NAMALWA (cell line): ENCODE data around the gene PLEKHA5.
"Not testable (repeated sequence)": the region's sequence is repeated elsewhere in the genome, so short reads cannot be mapped to it uniquely, and the experiment has no call there.

Experiments
- DNase-seq: peaks from one replicate; pipeline ENCODE4 v3.0.0-alpha.2; 2015; ENCODE audit warnings: low spot score

Gene PLEKHA5

DNA sequence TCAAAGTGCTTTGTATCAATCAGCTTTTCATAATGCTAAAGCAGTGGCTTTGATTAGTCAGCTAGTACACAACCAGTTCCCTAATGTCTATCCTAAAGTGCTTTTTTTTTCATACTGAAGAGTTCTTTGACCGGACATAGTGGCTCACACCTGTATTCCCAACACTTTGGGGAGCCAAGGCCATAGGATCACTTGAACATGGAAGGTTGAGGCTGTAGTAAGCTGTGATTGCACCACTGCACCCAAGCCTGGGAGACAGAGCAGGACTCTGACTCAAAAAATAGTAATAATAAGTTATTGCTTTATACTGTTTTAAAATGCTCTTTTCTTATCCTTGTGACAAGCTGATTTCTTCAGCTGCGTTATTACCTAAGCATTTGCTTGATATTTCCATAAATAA is 155.1 kb downstream of the PLEKHA5 start:
- DNase-seq, result no peak

DNA sequence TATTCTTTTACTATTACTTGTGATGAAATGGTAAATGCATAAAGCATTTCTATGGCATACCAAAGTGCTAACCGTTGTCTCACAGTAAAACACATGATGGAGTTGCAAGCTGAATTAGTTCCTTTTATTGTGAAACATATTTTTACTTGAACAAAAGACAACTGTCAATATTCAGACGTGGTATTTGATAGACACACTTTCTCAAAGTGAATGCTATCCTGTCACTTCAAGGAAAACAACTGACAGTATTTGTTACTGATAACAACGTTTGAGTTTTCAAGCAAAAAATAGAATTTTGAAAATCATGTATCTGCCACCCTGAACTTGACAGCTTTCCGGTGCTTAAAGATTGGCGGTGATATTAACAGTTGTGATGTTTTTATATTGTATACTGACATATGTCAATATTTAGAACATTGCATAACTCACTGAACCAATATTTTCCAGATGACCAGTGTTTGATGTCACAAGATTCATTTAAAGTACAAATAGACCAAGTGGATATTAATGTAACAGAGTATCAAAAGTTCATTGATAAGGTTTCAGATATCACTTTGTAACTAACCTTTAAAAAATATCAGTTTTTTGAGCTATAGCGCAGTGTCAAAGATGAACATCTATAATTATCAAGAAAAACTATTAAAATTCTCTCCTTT is 156.4 kb downstream of the PLEKHA5 start:
- DNase-seq, result no peak

DNA sequence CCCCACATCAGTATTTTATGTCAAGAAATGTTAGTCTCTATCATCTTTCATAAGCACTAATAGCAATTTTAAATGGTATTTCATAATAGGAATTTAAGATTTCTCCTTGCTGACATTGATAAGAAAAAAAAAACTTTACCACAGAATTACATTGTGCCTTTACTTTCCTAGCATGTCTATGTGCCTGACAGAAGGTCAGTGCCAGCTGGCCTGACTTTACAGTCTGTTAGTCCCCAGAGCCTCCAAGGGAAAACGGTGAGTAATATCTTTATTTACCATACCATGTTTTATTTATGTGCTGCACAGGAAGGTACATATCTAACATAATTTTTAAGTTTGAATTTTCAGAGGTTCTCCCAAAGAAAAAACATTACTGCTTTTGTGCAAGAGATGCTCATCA is 157.8 kb downstream of the PLEKHA5 start:
- no peak for DNase-seq

DNA sequence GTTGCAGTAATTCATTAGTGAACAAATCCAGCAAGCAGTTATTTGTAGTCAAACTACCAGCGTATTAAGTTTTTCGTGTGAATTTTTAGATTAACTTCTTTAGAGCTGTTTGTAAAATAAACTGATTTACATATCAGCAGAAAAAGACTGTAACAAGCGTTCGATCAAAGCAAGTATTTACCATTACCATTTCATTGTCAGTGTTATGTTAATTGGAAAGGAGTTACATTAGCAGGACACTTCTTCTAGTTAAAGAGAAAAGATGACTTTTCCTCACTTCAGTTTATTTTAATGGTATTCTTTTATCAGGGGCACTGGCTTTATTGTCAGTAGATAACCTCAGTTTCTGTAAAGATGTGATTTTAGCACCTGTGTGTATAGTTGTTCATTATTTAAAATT is 158.6 kb downstream of the PLEKHA5 start:
- no peak for DNase-seq

DNA sequence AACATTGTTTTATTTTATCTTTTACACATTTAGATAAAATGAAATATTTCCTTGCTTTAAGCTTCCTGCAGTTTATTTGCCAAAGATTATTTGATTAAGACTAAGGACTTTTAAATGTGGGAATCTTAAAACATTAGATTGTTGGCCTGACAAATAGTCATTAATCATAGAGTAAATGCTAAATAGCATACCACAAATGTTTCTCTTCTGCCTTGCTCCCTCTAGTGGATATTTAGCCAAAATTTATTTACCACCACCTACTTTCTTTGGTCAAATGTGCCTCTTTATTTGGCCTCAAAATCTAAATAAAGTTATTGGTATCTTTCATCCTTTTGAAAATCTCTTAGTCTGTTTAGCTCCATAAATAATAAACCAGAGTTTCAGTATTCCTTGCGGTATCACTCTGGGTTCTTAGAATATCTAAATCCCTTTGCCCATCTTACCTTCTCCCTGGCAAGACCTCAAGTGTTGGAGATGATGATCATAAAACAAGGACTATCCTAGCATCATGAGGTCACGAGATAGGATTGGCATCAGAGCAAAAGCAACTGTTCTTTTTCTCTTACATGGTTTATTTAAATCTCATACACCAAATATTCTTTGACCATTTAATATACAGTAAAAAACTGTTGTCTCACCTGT is 159.2 kb downstream of the PLEKHA5 start:
- peak; percentile 65 for DNase-seq

DNA sequence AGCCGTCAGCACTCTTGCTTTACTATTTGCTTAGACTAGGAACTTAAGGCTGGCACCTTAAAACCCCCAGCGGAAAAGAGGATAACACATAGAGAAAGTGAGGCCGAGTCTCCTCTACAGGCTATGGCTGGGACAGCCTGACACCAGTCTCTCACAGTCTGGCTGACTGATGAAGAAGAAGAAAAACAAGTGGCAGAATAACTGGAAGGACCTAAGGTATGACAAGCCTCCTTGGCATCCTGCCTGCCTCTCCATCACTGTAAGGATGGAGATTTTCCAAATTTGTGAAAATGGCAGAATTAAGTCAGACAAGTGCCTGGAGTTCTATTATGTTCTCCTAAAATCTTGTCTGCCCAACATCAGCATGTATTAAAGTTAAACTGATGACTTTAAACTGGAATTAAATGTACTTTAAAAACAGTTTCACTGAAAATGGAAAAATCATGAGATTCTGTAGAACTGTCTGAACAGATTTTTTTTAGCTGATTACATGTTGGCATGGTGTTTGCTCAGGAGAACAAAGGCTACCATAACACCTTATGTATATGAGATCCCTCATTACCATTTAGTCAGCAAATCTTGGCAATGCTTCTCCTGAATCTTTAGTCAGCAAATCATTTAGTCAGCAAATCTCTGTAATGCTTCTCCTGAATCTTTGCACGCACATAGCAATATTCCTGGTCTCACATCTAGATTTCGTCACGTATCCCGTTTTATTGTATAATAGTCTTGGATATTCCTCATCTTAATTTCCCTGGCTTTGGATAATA is 169.5 kb downstream of the PLEKHA5 start:
- no peak for DNase-seq

DNA sequence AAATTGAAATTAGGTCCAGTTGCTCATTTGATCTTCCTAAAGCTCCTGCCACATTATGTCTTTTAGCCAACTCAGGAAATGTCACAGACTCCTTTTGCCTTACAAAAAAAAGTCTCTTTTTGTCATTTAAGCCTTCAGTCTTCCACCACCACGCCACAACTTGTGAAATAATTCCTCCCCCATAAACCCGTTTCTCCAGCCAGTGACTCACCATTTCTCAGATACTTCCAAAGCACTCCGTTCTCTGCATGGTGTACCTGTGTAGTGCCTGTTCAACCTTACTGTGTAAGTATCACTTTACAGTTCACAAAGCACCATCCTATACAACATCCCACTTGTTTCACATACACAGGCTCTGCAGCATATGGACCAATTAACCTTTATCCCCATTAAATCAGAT is 170.2 kb downstream of the PLEKHA5 start:
- DNase-seq, result no peak

DNA sequence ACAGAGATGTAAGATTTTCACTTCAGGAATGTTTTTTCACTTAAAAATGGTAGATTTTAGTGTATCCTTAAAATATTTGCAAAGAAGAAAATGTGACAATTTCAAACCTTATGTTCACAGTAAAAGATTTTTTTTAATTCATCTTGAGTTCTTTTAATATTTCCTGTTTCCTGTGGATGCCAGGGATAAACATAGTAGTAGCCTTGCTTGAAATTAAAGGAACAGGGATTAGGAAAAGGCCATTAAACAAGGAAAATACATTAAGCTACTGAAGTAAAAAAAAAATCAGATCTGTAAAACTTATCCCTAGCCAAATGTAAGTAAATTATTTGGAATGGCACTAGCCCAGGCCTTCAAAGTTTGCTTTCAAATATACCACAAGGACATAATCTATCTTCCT is 171.7 kb downstream of the PLEKHA5 start:
- no peak for DNase-seq

DNA sequence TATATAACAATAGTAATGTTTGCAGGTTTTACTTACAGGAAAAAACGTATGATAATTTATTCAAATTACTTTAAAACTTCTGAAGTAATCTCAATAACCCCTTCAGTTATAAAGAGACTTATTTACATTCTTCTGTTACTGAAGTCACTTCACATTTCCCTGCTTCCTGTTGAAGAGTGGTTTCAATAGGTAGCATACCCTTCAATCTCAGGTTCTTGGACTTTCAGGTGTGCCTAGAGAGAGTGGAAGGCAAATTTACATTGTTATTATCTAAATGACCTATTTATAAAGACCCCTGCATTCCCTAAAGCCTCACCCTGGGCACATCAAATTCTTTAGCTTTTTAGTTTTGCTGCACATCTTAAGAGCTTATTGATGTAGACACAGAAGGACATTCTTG is 172.2 kb downstream of the PLEKHA5 start:
- no peak for DNase-seq

DNA sequence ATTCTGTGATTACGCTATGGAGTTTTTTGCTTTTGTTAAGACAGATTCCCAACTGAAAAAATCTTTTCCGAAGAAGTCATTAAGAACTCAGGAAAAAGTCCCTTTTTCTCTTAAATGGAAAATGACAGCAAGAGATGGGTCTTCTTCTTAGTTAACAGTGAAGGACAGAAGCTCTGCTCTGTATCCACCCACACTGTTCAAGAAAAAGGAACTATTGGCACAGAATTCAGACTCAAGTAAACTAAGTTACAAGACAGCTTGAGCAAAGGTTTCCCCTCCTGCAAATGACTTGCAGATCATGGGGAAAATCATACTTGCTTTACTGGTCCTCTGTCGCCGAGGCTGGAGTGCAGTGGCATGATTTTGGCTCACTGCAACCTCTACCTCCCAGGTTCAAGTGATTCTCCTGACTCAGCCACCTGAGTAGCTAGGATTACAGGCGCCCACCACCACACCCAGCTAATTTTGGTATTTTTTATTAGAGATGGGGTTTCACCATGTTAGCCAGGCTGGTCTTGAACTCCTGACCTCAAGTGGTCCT is 172.6 kb downstream of the PLEKHA5 start:
- no peak for DNase-seq

DNA sequence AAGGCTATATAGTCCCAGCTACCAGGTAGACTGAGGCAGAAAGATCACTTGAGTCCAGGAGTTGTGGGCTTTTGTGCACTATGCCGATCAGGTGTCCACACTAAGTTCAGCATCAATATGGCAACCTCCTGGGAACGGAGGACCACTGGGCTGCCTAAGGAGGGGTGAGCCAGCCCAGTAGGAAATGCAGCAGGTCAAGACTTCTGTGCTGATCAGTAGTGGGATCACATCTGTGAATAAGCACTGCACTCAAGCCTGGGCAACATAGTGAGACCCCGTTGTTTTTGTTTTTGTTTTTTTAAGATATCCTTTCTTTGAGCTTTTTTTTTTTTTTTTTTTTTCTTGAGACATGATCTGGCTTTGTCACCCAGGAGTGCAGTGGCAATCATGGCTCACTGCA is 174.0 kb downstream of the PLEKHA5 start:
- DNase-seq, result no peak

DNA sequence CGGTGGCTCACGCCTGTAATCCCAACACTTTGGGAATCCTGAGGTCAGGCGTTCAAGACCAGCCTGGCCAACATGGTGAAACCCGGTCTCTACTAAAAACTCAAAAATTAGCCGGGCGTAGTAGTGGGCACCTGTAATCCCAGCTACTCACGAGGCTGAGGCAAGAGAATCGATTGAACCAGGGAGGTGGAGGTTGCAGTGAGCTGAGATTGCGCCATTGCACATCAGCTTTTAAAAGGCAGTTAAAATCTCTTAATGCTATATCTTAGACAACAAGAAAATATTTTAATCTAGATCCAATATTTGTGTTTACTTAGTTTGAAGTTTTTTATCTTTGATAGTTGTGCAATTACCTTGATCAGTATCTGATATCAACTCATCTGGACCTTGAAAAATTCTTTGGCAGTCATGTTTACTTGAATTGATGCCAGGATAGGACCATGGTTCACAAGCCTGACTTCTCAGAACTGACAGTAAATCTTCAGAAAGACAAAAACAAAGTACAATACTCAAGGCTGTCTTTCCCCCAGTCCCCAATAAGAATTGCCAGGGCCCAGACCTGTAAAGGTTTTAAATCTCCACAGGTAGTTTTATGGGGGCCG is 174.7 kb downstream of the PLEKHA5 start:
- DNase-seq, result no peak

DNA sequence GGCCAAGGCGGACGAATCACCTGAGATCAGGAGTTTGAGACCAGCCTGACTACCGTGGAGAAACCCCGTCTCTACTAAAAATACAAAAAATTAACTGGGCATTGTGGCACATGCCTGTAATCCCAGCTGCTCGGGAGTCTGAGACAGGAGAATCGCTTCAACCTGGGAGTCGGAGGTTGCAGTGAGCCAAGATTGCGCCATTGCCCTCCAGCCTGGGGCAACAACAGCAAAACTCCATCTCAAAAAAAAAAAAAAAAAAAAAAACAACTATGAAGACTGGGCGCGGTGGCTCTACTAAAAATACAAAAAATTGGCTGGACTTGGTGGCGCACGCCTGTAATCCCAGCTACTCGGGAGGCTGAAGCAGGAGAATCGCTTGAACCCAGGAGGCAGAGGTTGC is 176.1 kb downstream of the PLEKHA5 start:
- DNase-seq, result not testable (repeated sequence)

DNA sequence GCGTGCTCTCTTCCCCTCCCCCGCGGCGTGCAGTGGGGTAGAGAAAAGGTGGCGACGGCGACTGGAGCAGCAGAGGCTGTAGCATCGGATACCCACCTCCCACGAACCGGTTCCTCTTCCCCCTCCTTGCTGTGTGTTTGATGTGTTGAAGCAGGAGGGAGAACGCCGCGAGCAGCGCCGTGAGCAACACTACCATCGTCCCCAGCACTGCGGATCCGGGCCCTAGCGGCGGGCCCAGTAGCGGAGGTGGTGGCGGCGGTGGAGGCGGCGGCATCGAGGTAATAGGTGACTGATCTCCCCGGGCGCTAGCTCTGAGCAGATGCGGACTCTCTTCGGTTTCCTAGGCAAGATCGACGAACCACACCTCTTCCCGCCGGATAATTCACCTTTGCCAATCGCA is 176.8 kb downstream of the PLEKHA5 start:
- DNase-seq, result no peak

DNA sequence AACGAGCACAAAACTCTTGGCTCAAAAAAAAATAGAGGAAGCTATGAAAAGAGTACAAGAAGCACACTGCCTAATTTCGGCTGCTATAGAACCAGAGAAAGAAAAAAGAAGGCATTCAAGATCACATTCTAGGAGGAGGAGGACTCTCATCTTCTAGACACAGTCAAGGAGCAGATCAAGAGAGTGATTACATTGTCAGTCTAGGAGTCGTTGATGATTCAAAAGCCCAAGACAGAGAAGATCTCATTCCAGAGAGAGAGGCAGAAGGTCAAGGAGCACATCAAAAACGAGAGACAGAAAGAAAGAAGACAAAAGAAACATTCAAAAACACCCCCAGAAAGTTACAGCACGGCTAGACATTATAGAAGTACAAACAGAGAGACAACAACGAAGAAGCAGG is 177.9 kb downstream of the PLEKHA5 start:
- DNase-seq, result no peak

DNA sequence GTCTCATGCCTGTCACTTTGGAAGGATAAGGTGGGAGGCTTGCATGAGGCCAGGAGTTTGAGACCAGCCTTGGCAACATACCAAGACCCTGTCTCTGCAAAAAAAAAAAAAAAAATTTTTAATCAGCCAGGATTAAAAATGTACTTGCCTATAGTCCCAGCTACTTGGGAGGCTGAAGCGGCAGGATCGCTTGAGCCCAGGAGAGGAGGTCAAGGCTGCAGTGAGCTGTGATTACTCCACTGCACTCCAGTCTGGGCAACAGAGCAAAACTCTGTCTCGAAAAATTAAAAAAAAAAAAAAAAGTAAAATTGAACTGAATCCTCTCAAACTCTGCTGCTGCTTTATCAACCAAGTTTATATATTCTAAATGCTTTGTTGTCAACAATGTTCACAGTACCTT is 181.6 kb downstream of the PLEKHA5 start:
- no peak for DNase-seq

DNA sequence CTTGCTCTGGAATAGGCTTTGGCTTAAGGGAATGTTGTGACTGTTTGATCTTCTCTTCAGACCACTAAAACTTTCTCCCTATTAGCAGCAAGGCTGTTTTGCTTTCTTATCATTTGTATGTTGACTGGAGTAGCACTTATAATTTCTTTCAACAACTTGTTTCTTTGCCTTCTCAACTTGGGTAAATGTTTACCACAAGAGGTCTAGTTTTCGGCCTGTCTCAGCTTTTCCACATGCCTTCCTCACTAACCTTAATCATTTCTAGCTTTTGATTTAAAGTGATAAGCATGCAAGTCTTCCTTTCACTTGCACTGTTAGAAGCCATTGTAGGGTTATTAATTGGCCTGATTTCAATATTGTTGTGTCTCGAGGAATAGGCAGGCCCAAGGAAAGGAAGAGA is 183.1 kb downstream of the PLEKHA5 start:
- no peak for DNase-seq

DNA sequence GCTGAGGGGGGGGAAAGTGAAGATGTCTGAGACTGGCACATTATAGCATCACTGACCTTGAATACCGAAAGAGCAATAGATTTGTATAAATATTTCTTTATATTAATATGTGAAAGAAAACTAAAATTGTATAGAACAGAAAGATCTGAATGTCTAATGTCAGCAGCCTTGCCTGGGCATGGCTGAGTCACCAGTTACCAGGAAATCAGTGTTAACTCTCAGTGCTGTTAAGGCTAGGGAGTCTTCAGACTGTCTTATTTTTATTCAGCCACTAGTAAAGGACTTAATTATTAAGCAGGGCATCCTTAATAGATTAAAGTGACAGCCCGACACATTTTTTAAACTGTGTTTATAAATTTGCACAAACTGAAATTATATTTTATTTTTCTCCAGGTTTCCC is 186.9 kb downstream of the PLEKHA5 start:
- no peak for DNase-seq

DNA sequence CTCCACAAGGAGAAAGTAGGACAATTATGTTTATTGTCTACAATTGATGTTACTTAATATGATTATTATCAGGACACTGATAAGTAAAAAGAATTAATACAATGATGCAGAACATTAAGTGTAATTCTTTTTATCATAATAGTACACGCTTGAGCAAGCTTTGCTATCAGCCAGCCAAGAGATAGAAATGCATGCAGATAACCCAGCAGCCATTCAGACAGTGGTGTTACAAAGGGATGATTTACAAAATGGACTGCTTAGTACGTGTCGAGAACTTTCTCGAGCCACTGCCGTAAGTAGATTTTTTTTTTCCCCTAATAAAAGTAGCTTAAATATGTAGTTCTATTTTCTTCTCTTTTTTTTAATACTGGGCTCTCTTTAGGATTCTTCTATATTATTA is 192.8 kb downstream of the PLEKHA5 start:
- DNase-seq, result no peak

DNA sequence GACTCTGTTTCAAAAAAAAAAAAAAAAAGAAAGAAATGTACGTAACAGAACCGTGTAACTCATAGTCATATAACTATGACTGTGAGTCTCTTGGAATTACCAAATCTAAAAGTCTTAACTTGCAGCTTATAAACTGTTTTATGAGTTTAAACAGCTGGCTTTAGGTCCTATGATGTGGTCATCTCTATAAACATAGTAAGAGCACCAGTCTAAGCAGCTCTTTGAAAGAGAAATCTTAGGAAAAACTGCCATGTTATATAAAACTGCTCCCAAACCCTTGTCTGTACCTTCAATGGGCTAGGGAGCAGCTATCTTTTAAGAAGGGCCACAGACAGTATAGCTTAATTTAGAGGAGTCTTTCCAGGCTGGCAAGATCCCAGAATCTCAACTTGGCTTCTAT is 194.3 kb downstream of the PLEKHA5 start:
- DNase-seq, result no peak

DNA sequence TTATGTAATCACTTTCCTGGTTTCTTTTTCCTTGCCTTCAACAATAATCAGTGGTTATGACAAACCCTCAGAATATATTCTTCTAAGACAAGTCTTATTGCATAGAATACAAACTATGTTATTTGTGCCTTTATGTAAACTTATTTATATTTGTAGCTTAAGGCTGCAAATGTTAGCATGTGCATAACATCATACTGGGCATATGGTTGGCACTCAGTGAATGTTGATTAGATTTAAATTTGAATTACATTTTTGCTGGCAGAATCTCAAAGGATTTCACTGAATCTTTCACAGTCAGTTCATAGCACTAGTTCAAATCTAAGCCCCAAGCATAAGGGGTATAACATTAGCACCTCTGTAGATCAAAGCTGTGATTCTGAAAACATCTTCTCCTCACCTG is 196.6 kb downstream of the PLEKHA5 start:
- DNase-seq, result no peak

DNA sequence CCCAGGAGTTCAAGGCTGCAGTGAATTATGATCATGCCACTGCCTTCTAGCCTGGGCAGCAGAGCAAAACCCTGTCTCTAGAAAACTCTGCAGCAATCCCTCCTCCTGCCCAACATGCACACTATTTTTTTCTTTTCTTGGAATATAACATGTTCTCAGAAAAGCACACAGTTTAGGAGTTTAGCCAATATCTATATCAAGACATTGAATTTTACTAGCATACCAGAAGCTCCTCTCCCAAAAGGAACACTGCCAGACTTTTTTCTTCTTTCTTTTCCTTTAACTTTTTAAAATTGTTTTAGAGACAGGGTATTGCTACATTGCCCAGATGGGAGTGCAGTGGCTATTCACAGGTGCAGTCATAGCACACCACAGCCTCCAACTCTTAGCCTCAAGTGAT is 202.7 kb downstream of the PLEKHA5 start:
- no peak for DNase-seq

DNA sequence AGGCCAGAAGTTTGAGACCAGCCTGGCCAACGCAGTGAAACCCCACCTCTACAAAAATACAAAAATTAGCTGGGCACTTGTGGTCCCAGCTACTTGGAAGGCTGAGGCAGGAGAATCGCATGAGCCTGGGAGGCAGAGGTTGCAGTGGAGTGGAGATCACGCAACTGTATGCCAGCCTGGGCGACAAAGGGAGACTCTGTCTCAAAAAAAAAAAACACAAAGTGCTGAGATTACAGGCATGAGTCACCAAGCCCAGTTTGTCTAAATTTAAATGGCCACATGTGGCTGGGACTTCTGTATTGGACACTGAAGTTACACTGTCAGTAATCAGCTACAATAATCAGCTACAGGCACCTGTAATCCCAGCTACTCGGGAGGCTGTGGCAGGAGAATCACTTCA is 208.9 kb downstream of the PLEKHA5 start:
- DNase-seq, result no peak
